Gastrocnemius medialis (tissue), 4 donors: ENCODE measurements around the gene TDRD15.

Experiments
- POLR2A ChIP-seq, 2 donors: fragments of 450-650 bp; IDR thresholded peaks; one replicate each; pipeline ENCODE4 v1.6.1; 2017; ENCODE audit warnings: antibody characterized with exemption in 2 of 2, mild to moderate bottlenecking in 2 of 2, moderate library complexity in 2 of 2
- TF ChIP-seq, protein P1 (sequence below), 5 experiments: fragments of 450-650 bp in 3 of 5; fragments of 200-600 bp in 2 of 5; sonication (generic) in 2 of 5; IDR thresholded peaks in 4 of 5; conservative IDR thresholded peaks in 1 of 5; 1 replicate in 4 of 5; 2 replicates in 1 of 5; pipeline ENCODE4 v1.5.1; 2016 to 2019; ENCODE audit warnings: antibody characterized with exemption in 5 of 5, mild to moderate bottlenecking in 3 of 5, moderate library complexity in 3 of 5

DNA sequence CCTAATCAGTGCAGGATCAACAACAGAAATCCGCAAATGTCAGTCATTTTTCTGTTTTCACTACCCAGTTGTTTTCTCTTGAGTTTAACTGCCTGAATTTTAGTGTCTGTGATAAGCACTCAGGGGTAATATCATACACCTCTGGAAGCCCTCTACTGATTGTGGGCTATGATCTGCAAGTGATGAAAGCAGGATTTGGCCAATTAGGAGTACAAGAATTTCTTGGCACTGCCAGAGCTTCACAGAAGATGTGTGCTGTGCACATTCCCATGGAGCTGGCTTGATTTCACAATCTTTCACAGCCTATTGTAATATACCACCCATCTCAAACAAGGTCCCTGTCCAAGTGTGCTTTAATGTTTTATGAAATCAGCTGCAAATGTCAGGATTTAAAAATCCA is 27.3 kb upstream of the TDRD15 start:
- TF ChIP-seq, protein P1, sequence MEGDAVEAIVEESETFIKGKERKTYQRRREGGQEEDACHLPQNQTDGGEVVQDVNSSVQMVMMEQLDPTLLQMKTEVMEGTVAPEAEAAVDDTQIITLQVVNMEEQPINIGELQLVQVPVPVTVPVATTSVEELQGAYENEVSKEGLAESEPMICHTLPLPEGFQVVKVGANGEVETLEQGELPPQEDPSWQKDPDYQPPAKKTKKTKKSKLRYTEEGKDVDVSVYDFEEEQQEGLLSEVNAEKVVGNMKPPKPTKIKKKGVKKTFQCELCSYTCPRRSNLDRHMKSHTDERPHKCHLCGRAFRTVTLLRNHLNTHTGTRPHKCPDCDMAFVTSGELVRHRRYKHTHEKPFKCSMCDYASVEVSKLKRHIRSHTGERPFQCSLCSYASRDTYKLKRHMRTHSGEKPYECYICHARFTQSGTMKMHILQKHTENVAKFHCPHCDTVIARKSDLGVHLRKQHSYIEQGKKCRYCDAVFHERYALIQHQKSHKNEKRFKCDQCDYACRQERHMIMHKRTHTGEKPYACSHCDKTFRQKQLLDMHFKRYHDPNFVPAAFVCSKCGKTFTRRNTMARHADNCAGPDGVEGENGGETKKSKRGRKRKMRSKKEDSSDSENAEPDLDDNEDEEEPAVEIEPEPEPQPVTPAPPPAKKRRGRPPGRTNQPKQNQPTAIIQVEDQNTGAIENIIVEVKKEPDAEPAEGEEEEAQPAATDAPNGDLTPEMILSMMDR (IDR thresholded peaks at IDR 0.05 in 4 of 5, conservative IDR thresholded peaks at IDR 0.05 in 1 of 5) = no peak
- TF ChIP-seq POLR2A (IDR thresholded peaks at IDR 0.05) = no peak
